ENCODE measurements around the gene QRFP. TPM values are rescaled to one million over a fixed set of nuclear protein-coding genes. Genes with fewer than 3 reads are reported as not detected.

QRFP gene
- total RNA-seq, 3 donors from 2014 or later: 0.24 to 0.87 TPM; not detected in 1

DNA sequence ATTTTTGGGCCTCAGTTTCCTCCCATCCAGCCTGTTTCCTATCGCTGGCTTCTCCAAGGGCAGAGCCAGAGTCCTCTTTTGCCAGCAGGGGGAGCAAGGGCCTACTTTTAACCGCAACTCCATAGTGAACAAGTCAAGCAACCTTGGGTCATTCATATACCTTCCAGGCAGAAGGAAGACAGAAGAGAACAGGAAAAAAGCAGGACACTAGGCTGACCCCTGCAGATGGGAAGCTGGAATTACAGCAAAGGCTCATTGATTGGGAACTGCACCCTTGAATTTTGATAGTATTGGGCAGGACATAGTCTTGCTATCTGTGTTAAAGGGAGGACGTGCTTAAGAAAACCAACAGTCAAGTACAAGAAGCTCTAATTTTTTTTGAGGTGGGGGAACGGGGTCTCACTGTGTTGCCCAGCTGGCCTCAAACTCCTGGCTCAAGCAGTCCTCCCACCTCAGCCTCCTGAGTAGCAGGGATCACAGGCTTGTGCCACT, 30.1 kb downstream of the QRFP start:
- Histone ChIP-seq H3K4me1 (ENCODE audit: low read depth) (peaks cover 8% of the 10 kb centered on the region), H3K4me3 (no peak overlapping the region), H3K36me3 (ENCODE audit: low read depth) (no peaks in the 10 kb centered on the region), H3K9me3 (no peaks in the 10 kb centered on the region)
- TF ChIP-seq, protein P1, sequence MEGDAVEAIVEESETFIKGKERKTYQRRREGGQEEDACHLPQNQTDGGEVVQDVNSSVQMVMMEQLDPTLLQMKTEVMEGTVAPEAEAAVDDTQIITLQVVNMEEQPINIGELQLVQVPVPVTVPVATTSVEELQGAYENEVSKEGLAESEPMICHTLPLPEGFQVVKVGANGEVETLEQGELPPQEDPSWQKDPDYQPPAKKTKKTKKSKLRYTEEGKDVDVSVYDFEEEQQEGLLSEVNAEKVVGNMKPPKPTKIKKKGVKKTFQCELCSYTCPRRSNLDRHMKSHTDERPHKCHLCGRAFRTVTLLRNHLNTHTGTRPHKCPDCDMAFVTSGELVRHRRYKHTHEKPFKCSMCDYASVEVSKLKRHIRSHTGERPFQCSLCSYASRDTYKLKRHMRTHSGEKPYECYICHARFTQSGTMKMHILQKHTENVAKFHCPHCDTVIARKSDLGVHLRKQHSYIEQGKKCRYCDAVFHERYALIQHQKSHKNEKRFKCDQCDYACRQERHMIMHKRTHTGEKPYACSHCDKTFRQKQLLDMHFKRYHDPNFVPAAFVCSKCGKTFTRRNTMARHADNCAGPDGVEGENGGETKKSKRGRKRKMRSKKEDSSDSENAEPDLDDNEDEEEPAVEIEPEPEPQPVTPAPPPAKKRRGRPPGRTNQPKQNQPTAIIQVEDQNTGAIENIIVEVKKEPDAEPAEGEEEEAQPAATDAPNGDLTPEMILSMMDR (IDR thresholded peaks at IDR 0.05): peak; percentile 63
- peak; percentile 96 for ATAC-seq
- peak in 2 of 3 donors; percentile 80 to 94 for DNase-seq
- intact Hi-C loops (cut with DNase I, micrococcal nuclease): no loop called here

DNA sequence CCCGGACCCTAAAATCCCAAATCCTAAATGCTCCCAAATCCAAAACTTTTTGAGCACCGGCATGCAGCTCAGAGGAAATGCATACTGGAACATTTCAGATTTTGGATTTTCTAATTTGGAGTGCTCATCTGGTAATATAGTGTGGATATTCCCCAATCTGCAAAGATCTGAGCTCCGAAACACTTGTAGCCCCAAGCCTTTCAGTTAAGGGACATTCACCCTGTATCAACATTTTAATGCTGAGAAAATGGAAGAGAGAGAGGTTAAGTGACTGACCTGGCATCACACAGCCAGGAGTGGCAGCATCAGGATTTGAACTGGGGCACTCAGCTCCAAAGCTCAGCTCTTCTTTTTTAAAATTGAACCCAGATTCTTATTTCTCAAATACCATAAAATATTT, 30.7 kb downstream of the QRFP start:
- intact Hi-C loops (cut with DNase I, micrococcal nuclease): no loop called here
- no peaks in the 10 kb centered on the region for H3K36me3 ChIP-seq (ENCODE audit: low read depth)
- no peaks in the 10 kb centered on the region for H3K9me3 ChIP-seq
- no peak for ATAC-seq
- TF ChIP-seq, protein P1 (IDR thresholded peaks at IDR 0.05): no peak
- DNase-seq: no peak
- peaks cover 8% of the 10 kb centered on the region for H3K4me1 ChIP-seq (ENCODE audit: low read depth)
- no peak overlapping the region for H3K4me3 ChIP-seq

GRCh38 chr9:130864541-130864940, 32.1 kb downstream of the QRFP start:
- intact Hi-C loops (cut with DNase I, micrococcal nuclease): loop anchor here (5.0 kb wide), 3 partner anchors 92 to 162 kb away; no protein-coding TSS in a partner anchor
- Histone ChIP-seq H3K9me3 (no peaks in the 10 kb centered on the region), H3K4me1 (ENCODE audit: low read depth) (peaks cover 8% of the 10 kb centered on the region), H3K4me3 (no peak overlapping the region), H3K36me3 (ENCODE audit: low read depth) (no peaks in the 10 kb centered on the region)
- TF ChIP-seq, protein P1 (IDR thresholded peaks at IDR 0.05): no peak
- DNase-seq (no peak), ATAC-seq (no peak)

- no peak overlapping the region for H3K4me3 ChIP-seq
- TF ChIP-seq, protein P1 (IDR thresholded peaks at IDR 0.05): no peak
- H3K36me3 ChIP-seq (ENCODE audit: low read depth): no peaks in the 10 kb centered on the region
- no peaks in the 10 kb centered on the region for H3K4me1 ChIP-seq (ENCODE audit: low read depth)
- no peaks in the 10 kb centered on the region for H3K9me3 ChIP-seq
- intact Hi-C loops (cut with DNase I, micrococcal nuclease): loop anchor here (5.0 kb wide), 3 partner anchors 90 to 160 kb away; no protein-coding TSS in a partner anchor
- no peak for DNase-seq
- ATAC-seq: no peak
Measured at GRCh38 chr9:130862747-130863146, 33.9 kb downstream of the QRFP start.

GRCh38 chr9:130862217-130862616, 34.4 kb downstream of the QRFP start:
- intact Hi-C loops (cut with DNase I, micrococcal nuclease): loop anchor here (5.0 kb wide), 3 partner anchors 90 to 160 kb away; no protein-coding TSS in a partner anchor
- no peaks in the 10 kb centered on the region for H3K4me1 ChIP-seq (ENCODE audit: low read depth)
- no peak for ATAC-seq
- H3K9me3 ChIP-seq: no peaks in the 10 kb centered on the region
- TF ChIP-seq, protein P1 (IDR thresholded peaks at IDR 0.05): no peak
- no peak for DNase-seq
- no peak overlapping the region for H3K4me3 ChIP-seq
- H3K36me3 ChIP-seq (ENCODE audit: low read depth): no peaks in the 10 kb centered on the region

Data from mucosa of descending colon (tissue), 3 donors.